NOMO-1 (cell line): Measurements from ENCODE around the gene GAL3ST1.
A peak's percentile ranks its signal among the peaks of the same experiment; 100 is the strongest.
"Not testable (repeated sequence)": the region's sequence is repeated elsewhere in the genome, so short reads cannot be mapped to it uniquely, and the experiment has no call there.

Experiments
- DNase-seq, 2 experiments: peaks; one replicate each; lab custom pipeline; 2025; ENCODE audit not compliant: unreplicated experiment in 2 of 2; lab: John Stamatoyannopoulos, UW

GAL3ST1 gene

DNA sequence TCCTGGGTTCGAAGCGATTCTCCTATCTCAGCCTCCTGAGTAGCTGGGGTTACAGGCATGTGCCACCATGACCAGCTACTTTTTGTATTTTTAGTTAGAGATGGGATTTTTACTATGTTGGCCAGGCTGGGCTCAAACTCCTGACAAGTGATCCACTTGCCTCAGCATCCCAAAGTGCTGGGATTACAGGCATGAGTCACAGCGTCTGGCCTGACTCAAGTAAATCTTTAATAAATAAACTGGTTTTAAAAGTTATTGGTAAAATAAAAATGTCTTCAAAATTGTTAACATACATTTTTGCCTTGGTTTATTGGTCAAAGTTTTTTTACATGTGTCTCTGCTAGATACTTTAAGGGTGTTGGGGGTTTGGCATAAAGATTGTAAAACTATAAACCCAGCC, 24.5 kb upstream of the GAL3ST1 start:
- DNase-seq, result no peak

DNA sequence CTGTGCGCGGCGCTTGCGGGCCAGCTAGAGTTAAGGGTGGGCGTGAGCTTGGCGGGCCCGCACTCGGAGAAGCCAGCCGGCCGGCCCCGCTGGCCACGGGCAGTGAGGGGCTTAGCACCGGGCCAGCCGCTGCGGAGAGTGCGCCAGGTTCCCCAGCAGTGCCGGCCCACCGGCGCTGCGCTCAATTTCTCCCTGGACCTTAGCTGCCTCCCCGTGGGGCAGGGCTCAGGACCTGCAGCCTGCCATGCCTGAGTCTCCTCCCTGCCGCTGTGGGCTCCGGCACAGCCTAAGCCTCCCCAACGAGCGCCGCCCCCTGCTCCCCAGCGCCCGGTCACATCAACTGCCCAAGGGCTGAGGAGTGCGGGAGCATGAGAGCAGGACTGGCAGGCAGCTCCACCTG, 22.4 kb upstream of the GAL3ST1 start:
- DNase-seq, result no peak

DNA sequence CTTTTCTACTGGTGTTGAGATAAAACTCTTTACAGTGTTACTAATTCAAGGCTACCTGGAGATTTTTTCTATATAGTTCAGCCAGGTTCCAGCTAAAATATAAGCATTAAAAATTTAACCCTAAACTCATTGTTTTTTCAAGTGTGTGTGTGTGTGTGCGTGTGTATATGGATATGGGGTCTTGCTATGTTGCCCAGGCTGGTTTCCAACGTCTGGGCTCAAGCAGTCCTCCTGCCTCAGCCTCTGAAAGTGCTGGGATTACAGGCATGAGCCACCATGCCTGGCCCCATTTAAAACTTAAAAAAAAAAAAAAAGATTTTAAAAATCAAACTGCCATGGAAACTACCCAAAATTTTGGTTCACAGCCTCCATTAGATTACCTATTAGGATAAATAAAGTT, 21.7 kb upstream of the GAL3ST1 start:
- DNase-seq, result no peak

- DNase-seq, result not testable (repeated sequence)
These were observed 17.9 kb upstream of the GAL3ST1 start for GRCh38 chr22:30592360-30592713.

GRCh38 chr22:30591588-30592359, 17.3 kb upstream of the GAL3ST1 start, which contains the start of gene PES1:
PES1 (minus strand) TSS chr22:30591910; CDS start chr22:30591833, 77 bp downstream.
- DNase-seq, result peak; percentile 92 to 97

- DNase-seq, result no peak
These were observed 16.7 kb upstream of the GAL3ST1 start for GRCh38 chr22:30591191-30591587.

DNA sequence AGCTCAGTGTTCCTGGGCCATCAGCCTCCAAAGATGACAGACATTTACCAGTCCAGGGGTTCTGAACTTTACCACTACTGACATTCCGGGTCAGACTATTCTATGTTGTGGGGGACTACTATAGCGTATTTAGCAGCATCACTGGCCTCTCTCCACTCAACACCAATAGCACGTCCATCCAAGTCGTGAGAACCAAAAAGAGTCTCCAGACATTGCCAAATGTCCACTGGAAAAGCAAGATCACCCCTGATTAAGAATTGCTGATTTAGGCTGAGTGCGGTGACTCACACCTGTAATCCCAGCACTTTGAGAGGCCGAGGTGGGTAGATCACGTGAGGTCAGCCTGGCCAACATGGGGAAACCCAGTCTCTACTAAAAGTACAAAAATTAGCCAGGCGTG, 11.9 kb upstream of the GAL3ST1 start:
- no peak for DNase-seq

DNA sequence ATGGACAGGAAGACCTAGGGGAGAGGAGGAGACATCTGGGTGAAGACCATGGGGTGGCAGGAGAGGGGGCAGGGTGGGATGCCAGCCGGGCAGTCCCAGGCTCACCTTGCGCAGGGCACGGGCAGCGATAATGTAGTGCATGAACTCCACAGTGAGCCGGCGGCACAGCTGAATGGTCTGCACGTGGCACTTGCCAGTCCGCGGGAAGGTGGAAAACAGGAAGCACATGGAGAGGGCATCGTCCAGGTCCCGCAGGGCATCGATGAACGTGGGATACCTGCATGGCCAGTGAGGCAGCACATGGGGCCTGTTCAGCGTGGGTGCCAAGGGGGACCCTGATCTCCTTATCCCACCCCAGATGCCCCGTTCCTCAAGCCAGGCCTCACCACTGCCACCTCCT, 10.0 kb upstream of the GAL3ST1 start:
- no peak for DNase-seq

DNA sequence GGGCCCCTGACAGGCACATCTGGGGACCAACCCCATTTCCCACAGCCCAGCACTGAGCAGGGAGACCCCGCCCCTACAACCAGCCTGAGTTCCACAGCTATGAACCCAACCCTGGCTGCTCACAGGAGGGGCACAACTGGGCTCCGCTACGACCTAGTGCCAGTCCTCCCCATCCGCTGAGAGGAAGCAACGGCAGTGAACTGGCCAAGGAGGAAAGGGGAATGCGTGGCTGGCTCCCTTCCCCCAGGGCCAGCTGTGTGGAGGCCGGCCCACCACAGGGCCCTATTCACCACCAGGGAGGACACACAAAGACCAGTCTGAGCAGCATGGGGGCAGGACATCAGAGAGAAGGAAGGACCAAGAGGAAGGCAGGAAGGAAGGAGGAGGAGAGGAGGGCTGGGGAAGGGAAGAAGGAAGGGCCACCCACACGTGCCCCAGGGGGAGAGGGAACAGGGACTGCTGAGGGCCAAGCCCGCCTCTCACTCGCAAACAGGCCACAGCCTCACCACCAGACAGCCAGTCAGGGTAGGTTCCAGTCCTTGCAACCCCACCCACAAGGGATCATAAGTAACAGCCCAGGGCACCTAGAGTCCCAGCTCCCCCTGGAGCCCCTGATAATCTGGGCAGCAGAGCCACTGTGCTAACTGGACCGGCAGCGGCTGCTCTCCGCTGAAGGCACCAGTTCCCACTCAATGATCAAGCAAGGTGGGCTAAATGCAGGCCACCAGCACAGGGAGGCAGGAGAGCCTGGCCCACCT, 8.5 kb upstream of the GAL3ST1 start:
- no peak for DNase-seq

DNA sequence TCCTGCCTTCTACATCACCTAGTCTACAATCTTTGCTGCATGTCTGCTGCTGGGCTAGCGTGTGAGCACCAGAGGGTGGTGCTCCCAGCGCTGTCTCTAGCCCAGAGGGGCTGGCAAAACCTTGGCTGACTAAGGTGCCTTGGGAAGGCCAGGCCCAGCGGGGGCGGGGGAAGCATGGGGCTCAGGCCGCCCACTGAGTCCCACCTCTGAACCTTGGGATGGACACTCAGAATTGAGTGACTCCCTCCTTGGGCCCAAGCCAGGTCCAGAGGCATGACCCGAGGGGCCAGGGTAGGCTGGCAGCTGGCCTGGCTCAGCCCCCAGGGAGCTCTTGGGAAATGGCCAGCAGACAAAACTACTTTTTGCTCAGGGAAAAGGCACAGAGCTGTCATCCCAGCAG, 7.6 kb upstream of the GAL3ST1 start:
- DNase-seq, result no peak

DNA sequence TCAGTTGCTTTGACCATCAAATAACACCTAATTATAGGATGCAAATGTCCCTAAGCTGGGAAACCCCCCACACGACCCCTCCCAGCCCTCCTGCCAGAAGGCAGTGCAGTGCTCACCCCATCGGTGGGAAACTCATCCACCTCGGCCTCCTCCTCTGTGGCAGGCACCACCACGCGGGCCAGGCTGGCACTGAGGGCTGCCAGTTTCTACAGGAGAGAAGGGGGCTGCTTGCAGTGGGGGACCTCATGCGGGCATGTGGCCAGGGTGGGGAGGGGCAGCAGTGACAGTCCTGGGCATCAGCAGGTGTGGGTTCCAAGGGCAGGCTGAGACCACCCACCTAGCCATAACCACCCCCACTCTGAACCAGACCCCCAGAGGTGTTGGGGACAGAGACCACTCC, 6.4 kb upstream of the GAL3ST1 start:
- no peak for DNase-seq

DNA sequence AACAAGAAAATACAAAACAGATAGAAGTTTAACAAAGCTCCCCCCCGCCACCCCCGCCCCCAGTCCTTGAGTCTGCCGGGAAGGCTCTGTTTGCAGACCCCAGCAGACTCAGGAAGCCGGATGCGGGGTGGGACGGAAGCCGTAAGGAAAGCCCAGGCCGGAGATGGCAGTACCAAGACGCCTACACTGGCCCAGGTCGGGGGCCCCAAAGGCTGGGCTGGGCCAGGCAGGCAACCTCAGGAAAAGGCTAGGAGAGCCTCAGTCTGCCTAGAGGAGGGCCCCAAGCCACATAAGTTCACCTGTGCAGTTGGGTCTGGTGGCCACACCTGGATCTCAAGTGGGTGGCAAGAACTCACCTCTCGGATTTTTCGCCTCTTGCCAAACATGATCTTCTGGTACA, 4.0 kb upstream of the GAL3ST1 start:
- no peak for DNase-seq

- DNase-seq, result no peak
These were observed 1.4 kb upstream of the GAL3ST1 start for GRCh38 chr22:30575859-30576258.

DNA sequence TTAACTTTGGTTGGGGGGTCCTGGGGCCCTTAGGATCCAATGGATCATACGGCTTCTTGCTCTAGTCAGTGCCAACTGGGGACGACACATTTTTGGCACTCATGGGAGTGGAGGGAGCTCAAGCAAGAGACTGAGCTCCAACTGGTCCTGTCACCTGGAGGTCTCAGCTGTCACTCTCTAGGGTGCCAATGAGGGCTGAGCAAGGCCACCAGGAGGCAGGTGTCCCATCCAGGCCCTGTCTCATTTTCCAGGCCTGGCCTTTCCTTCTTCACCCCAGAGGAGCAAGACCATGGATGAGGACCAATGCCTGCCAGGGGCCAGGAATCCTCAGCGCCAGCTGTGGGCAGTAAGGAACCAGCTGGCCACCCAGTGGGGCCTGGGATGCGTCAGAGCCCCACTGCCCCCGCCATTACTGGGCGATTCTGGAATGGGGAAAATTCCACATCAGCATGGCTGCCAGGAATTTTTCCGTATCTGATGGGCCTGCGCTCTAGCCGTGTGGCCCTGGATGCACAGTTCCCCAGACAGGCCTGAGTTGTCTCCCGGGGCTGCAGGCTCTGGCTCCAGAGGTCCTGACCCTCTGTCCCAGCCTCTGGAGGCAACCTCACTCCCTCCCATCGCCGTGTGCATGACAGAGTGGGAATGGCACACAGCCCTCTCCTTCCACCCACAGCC, 669 bp upstream of the GAL3ST1 start:
- no peak for DNase-seq

DNA sequence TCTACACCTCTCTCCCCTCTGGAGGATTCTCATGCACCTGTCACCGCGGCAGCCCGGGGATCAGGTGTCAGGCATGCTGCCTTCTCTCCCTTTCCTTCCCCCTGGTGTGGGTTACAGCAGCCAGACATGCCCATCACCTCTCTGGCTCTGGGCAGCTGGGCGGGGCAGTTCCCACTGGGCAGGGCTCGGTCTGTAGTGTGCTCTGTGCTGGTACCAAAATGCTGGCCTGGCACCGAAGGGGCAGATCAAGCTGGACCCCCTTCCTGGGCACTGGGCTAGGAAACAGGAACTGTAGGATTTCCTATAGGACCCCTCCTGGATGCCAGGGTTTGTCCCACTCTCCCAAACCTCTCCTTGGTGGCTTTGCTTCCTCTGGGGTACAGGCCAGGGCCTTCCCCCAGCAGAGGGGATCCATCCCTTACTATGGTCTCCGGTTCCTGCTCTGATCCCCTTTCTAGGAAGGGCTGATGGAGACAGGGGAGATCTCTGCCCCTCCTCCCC, 821 bp downstream of the GAL3ST1 start:
- no peak for DNase-seq

GRCh38 chr22:30572840-30573593, 1.4 kb downstream of the GAL3ST1 start:
- DNase-seq, result no peak

DNA sequence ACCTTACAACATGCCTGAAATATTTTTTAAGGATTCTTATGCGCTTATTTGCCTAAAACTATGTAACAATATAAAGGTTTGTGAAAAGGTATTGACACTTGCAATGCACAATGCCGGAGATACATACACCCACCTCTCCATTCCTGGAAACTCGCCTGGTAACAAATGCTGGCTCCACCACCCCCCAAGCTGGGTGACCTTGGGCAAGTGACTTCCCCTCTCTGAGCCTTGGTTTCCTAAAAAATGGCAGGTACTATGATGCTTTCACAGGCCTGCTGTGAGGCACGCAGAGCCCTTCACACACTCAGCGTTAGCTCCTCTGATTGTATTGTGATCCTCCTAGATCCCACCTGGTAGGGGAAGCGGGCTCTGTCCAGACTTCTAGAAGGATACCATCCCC, 2.3 kb downstream of the GAL3ST1 start:
- DNase-seq, result no peak

DNA sequence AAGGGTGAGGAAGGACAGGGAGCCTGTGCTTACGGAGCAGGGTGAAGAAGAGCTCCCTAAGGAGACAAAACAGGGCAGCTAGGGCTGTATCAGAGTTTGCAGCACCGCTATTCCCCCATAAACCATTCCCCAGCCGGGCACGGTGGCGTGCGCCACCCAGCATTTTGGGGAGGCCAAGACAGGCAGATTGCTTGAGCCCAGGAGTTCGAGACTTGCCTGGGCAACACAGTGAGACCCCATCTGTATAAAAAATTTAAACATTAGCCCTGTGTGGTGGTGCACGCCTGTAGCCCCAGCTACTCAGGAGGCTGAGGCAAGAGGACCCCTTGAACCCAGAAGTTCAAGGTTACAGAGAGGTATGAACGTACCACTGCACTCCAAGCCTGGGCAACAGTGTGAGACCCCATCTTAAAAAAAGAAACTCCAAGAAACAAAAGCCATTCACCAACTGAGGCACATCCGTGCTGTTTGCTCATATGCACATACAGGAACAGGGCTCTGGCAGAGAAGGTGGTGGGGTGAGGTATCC, 4.7 kb downstream of the GAL3ST1 start:
- DNase-seq, result no peak

DNA sequence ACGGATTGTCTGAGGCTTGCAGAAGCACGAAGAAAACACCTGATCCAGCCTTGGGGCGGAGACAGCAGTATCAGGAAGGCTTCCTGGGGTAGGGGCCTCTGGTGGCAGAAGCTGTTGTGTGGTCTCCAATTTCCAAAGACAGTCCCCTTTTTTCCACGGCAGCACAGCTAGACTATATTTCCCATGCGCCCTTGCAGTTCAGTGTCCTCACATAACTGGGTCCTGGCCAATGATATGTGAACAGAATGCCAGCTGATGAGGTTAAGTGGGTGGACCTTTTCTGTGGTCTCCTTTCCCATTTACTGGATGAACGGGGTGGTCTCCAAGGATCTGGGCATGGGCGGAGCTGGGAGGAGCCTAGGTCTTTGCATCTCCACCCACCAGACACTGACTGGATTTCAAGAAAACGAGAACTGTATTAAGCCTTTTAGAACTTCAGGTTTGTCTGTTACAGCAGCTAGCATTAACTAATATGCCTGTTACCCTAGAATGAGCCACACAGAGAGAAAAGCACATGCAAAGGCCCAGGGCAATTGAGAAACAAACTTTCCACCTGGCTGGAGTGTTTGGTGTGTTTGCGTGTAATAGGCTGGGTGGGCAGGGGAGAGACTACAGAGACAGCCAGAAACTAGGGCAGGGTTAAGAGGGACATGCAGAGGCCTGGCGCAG, 6.2 kb downstream of the GAL3ST1 start:
- no peak for DNase-seq

DNA sequence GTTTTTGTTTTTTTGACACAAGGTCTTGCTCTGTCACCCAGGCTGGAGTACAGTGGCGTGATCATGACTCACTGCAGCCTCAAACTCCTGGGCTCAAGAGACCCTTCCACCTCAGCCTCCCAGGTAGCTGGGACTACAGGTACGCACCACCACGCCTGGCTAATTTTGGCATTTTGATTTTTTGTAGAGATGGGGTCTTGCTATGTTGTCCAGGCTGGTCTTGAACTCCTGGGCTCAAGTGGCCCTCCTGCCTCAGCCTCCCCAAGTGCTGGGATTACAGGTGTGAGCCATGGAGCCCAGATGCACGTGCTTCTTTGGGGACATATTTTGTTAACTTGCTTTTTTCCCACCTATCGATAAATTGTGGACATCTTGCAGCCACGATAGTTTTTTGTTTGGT, 7.2 kb downstream of the GAL3ST1 start:
- DNase-seq, result not testable (repeated sequence)
